RCC 7860 (cell line): ENCODE data around the gene SHOC2.
"Not testable (repeated sequence)": the region's sequence is repeated elsewhere in the genome, so short reads cannot be mapped to it uniquely, and the experiment has no call there.

Source experiments
- DNase-seq: peaks from one replicate; pipeline ENCODE4 v3.0.0-alpha.2; 2015; ENCODE audit warnings: low spot score
- FAIRE-seq: peaks from 2 replicates; lab custom pipeline; 2012; peaks lifted over from hg19 to GRCh38; lab: Jason Lieb, UNC

SHOC2 gene

GRCh38 chr10:110901954-110902819, 17.2 kb upstream of the SHOC2 start:
- no peak for DNase-seq
- FAIRE-seq: no peak

- DNase-seq (no peak), FAIRE-seq (no peak)
Observed at GRCh38 chr10:110903280-110904278, 15.8 kb upstream of the SHOC2 start.

GRCh38 chr10:110910138-110910537, 9.3 kb upstream of the SHOC2 start:
- FAIRE-seq (no peak), DNase-seq (no peak)

GRCh38 chr10:110912374-110912773, 7.0 kb upstream of the SHOC2 start:
- DNase-seq: no peak
- FAIRE-seq: peak; percentile 40

GRCh38 chr10:110914431-110914830, 5.0 kb upstream of the SHOC2 start:
- DNase-seq (no peak), FAIRE-seq (no peak)

- peak; percentile 46 for DNase-seq
- peak; percentile 93 for FAIRE-seq
Observed at GRCh38 chr10:110915035-110915434, 4.4 kb upstream of the SHOC2 start.

- not testable (repeated sequence) for DNase-seq, FAIRE-seq
Observed at GRCh38 chr10:110915600-110915999, 3.8 kb upstream of the SHOC2 start.

- DNase-seq: peak; percentile 47
- no peak for FAIRE-seq
Observed at GRCh38 chr10:110916554-110917346, 2.7 kb upstream of the SHOC2 start.

- DNase-seq (peak; percentile 88), FAIRE-seq (peak; percentile 87)
Observed at GRCh38 chr10:110918269-110918642, 1.1 kb upstream of the SHOC2 start.

GRCh38 chr10:110918643-110919348, 608 bp upstream of the SHOC2 start, which contains the start of gene BBIP1:
Gene BBIP1 (minus strand): TSS chr10:110919180. CDS start chr10:110918157, 1,023 bp downstream.
- peak; percentile 96 for FAIRE-seq
- peak; percentile 100 for DNase-seq

GRCh38 chr10:110919971-110920881, 822 bp downstream of the SHOC2 start:
- FAIRE-seq (no peak), DNase-seq (no peak)

GRCh38 chr10:110923856-110924493, 4.6 kb downstream of the SHOC2 start:
- DNase-seq: peak; percentile 78

GRCh38 chr10:110927461-110927860, 8.1 kb downstream of the SHOC2 start:
- no peak for FAIRE-seq
- DNase-seq: no peak

More at GRCh38 chr10:110923856-110924493, 4.6 kb downstream of the SHOC2 start:
- FAIRE-seq: peak; percentile 96

- FAIRE-seq: no peak
Observed at GRCh38 chr10:110931769-110932381, 12.5 kb downstream of the SHOC2 start.

GRCh38 chr10:110932505-110933180, 13.2 kb downstream of the SHOC2 start:
- no peak for DNase-seq
- FAIRE-seq: peak; percentile 4

More at GRCh38 chr10:110931769-110932381, 12.5 kb downstream of the SHOC2 start:
- no peak for DNase-seq

- no peak for FAIRE-seq
Observed at GRCh38 chr10:110936757-110937156, 17.4 kb downstream of the SHOC2 start.

GRCh38 chr10:110939419-110939818, 20.0 kb downstream of the SHOC2 start:
- no peak for DNase-seq
- no peak for FAIRE-seq

More at GRCh38 chr10:110936757-110937156, 17.4 kb downstream of the SHOC2 start:
- no peak for DNase-seq
